T-helper 1 cell (primary cell): Measurements from ENCODE around the gene CHST8.
"Not testable (repeated sequence)": the region's sequence is repeated elsewhere in the genome, so short reads cannot be mapped to it uniquely, and the experiment has no call there.

ENCODE experiments used
- DNase-seq, 5 donors: peaks; one replicate each; pipeline ENCODE4 v3.0.0-alpha.2; 2012 to 2020

CHST8 gene

DNA sequence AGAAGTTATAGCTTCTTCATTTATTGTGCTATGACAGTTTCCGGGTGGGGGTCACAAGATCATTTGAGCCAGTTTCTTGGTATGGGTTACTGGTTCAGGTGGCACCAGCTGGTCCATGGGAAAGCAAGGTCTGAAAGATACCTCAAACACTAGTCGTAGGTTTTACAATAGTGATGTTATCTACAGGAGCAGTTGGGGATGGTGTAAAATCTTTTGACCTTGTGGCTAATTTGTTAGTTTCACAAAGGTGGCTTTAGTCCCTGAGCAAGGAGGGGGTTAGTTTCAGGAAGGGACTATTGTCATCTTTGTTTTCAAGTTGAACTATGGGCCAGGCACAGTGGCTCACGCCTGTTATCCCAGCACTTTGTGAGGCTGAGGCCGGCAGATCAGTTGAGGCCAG is 24.6 kb downstream of the CHST8 start:
- DNase-seq = no peak

DNA sequence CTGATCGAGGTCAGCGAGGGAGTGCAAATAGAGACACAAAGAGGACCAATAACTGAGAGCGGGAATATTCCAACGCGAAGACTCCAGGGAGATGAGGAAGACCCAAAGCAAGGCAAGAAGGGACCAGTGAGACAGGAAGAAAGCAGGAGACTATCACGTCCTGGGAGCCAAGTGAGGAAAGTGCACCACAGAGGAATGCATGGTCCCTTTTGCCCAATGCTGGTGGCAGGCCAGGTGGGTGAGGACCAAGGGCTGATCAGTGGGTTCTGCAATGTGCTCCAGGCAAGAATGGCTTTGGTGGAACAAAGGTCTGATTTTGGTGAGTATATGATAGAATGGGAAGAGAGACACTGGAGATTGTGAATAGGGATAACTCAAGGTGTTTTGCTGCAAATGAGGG is 25.4 kb downstream of the CHST8 start:
- no peak for DNase-seq

DNA sequence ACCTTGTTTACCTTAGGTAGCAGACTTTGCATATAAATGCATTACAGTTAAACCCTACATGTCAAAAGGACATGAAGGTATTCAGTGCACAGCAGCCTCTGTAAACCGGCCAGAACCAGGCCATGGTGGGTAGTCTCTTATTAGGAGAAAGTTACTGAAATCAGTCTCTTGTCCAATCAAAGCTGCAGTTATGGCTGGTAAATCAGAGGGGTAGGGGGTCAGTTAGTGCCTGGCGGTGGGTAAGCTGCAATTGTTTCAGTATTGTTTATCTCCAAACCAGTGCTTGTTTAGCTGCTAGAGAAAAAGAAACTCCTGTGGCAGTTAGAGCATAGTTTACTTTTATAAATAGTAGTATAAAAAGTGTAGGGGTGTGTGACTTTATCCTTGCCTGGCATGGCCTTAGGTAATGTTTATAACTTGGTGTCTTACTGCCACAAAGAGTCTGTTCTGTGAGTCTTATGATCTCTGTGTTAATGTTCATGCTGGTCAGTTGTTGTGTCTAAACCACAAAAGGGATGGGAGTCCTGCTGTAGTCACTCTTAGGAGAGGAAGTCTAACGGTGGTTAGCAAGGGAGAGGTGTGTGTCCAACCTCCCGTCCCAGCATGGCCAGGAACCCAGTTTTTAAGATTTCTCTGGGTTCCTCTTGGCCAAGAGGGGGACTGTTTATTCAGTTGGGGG is 28.0 kb downstream of the CHST8 start:
- no peak for DNase-seq

DNA sequence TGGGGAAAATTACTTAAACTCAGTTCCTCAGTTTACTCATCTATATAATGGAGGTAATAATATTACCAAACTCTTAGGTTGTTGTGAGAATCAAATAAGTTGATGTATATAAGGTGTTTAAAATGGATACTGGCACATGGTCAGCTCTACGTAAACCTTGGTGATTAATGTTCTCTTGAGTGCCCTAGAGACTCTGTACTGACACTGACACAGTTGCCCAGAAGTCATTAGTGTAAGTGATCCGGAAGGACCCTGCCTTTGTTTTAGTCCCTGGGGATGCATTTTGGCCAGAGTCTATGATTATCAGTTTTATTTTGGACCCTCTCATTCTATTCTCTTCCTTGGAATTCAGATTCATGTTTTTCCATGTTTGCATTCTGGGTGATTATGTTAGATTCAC is 31.9 kb downstream of the CHST8 start:
- no peak for DNase-seq

DNA sequence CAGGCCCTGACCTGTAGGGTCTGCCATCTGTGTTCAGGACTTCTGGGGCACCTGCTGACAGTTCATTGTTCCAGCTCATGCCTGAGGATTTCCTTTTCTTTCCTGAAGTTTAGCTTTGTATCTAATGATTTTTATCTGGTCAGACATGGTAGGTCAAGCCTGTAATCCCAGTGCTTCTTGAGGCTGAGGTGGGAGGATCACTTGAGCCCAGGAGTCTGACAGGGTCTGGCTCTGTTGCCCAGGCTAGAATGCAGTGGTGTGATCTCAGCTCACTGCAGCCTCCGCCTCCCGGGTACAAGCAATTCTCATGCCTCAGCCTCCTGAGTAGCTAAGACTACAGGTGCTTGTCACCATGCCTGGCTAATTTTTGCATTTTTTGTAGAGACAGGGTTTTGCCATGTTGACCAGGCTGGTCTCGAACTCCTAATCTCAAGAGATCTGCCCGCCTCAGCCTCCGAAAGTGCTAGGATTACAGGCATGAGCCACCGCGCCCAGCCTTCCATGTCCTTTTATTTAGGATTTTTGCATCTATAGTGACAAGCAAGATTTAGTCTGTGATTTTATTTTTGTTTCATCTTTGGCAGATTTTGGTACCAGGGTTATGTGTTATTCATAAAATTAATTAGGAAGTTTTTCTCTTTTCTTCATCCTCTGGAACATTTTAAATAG is 33.2 kb downstream of the CHST8 start:
- DNase-seq = no peak

DNA sequence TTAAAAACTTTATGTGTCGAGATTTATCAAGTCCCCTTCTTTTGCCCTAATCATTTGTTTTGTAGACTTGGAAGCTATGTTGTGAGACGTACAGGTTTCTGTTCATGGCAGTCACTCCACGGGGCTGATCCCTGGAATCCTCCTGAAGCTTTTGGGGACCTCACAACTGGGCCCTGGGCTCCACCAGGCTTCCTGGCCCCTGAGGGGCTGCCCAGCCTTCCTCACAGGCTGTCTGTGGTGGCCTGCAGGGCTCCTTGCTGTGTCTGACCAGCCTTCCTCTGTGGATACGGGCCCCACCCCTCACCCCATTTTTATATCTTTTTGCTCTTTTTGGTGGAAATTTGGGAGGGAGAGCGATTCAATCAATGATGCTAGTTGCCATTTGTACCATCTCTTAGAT is 38.1 kb downstream of the CHST8 start:
- DNase-seq = no peak

DNA sequence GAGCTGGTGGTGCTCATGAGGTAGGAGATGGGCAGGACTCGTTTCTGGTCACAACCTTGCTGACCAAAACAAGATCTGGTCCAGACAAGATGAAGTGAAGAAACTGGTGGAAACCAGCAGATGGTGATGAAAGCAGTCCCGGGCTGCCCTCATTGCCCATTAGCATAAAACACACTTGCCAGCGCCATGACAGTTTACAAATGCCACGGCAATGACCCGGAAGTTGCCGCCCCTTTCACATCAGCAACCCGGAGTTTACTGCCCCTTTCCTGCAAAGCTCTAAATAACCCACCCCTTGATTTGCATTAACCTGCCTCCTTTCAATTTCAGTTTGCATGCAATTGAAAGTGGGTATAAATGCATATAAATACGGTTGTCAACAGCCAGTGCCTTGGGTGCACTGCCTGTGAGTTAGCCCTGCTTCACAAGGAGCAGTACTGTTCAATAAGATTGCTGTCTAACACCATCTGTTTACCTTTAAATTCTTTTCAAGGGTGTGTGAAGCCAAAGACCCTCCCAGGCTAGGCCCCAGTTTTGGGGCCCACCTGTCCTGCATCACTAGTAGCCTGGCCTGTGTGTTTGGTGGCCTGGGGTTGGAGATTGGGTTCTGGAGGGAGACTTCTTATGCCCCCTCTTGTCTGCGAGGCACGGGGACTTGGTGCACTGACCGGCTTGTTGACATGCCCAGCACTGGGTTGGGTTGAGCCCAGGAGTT is 38.8 kb downstream of the CHST8 start:
- DNase-seq = no peak

DNA sequence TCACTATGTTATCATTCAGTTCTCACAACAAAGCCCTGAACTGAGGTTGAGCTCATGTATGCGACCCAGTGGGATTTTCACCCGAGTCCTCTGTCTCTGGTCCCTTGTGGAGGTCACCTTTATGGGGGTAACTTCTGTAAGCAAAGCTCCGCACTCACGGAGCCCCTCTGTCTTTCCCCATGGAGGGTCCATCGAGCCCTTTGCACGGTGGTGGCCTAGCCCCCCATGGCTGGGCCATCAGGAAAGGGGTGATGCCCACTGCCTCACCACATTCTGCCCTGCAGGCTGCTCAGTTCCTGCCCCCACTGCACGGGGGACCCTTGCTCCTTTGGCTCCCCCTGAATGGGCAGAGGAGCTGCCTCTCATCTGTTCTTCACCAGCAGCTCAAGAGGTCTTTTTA is 39.6 kb downstream of the CHST8 start:
- no peak for DNase-seq

DNA sequence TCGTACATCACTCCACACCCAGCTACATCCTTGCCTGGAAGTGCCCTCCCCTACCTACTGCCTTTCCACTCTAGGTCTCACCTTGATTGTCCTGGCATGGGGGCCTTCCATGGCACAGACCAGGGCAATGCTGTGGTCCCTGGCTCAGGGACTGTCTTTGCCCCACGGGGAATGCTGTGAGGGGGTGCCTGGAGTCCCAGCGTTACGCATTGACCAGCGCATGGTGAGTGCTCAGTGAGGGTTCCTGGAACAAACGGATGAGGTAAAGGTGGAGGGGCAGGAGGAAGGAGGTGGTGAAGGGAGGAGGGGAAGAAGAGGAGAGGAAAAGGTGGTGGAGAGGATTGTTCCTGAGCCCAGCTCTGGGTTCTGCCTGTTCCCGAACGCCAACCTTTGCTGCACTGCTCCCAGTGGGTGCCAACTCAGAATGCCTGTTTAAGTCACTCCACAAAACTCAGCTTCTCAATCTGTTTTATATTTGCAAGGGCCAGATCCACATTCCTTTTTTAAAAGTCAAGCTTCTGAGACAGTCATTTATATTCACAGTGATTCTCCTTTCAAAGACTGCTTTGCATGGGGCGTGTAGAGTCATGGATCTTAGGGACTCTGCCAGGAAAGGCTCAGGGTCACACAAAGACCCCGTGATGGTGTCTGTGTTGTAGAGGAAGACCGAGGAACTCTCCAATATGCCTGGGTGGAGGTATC is 40.8 kb downstream of the CHST8 start:
- no peak for DNase-seq

DNA sequence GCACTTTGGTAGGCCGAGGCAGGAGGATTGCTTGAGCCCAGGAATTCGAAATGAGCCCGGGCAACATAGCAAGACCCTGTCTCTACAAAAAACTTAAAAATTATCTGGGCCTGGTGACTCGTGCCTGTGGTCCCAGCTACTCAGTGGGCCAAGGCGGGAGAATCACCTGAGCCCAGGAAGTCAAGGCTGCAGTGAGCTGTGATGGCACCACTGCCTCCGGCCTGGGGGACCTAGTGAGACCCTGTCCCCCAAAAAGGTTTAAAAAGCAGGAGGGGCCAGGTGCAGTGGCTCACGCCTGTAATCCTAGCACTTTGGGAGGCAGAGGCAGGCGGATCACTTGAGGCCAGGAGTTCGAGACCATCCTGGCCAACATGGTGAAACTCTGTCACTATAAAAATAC is 41.6 kb downstream of the CHST8 start:
- not testable (repeated sequence) for DNase-seq

DNA sequence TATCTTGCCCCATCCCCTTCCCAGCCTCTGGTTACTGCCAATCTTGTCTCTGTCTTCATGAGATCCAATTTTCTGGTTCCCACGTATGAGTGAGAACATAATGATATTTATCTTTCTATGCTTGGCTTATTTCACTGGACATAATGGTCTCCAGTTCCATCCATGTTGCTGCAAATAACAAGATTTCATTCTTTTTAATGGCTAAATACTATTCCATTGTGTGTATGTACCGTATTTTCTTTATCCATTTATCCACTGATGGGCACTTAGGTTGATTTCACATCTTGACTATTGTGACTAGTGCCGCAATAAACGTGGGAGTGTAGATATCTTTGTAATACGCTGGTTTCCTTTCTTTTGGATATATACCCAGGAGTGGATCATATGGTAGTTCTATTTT is 43.0 kb downstream of the CHST8 start:
- no peak for DNase-seq

DNA sequence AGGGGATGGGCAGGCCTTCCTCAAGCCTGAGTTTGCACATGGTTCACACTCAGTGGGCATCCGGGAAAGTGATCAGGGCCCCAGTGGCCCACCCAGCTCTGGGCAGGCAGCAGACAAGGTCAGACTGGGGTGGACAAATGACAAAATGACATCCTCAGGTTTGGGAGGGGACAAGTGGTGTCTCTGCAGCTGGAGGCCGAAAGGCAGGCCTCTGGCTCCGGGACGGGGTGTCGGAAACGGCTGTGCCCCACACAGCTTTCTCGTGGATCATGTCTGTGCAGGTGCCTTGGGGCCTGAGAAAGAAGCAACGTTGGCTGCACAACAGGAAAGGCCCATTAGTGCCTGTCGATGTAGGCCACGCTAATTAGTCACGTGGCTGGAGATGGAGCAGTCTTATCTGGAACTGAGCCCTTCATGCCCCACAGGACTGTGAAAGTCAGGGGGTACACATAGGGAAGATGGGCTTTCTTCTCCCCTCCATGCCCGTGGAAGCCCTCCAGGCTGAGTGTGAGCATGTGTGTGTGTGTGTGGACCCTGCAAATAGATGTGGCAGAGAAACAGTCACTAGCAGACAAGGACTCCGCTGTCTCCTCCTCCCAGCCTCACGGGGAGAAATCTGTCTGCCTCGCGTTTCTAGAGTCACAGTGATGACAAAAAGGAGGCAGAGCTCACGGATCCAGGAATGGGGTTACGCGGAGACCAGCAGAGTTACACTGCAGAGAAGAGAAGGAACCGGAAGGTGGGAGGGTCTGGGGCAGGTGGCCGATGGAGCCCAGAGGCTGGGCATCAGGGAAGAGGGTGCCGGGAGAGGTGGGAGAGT is 44.2 kb downstream of the CHST8 start:
- DNase-seq = no peak

DNA sequence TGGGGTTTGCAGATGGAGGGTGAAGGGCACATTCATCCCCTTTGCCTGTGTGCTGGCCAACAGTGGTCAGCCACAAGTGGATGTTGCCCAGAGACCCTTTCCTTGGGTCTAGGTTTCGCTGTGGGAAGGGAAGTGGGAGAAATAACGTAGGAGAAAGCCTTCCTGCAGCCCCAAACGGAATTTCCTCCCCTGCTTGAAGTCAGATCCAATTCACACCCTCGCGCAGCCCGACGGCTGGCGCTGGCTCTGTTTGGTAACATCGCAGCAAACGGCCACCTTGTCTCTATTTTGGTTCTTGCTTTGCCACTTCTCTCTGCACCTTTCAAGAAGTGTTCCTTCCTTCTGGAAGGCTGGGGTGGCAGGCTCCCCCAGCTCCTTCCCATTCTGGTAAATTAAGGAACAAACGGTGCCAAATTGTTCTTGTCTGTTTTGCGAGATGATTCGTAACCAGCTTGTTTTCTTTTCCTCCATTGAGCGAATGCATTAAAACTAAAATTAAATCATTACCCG is 45.4 kb downstream of the CHST8 start:
- no peak for DNase-seq

DNA sequence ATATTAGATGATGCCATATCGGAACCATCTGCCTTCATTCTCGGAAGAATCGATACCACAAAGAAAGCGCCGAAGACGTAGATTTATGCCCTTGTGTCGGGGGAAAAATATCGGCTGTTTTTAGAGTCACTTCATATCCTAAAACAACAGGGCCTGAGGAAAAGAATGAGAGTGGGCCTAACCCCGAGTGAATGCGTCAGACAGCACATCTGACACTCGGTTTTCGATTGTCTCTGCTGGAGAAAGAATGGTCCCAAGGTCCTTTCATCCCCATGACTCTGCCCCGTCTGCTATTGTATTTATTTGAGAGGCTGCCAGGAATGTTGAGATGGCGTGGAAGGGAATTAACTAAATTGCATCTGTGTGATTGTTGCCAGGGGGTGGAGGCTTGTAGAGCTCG is 46.1 kb downstream of the CHST8 start:
- no peak for DNase-seq

DNA sequence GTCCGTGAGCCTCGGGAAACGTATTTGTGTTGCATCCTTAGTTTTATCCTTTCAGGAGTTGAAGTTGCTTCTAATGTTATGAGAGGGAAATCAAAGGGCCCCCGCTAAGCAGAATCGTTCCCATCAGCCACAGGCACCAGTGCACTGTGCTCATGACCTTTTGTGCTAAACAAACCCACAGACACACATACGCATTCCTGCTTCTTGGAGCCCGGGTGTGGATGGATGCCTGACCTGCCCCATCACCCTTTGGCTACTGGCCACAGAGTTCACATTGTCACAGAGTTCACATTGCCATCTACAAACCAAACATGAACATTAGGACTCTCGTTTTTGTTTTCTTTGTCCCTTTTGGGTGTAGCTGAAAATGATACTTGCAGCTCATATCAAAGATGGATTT is 47.2 kb downstream of the CHST8 start:
- no peak for DNase-seq

DNA sequence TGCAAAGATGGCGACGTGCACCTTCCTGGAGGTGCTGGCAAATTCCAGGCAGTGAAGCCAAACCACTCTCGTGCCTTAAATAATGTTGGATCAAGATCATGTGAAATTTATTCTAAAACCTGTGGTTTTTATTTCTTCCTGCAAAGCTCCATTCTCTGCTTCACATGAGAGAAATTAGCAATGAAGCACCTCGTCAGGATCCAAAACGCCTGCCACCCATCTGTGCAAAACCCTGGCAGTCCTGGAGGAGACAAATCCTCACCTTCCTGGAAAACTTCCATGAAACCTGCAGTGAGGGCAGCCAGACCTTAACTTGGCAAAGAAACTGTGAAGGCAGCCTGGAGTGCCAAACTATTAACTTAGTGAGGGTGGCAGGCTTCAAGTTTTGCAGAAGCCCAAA is 47.6 kb downstream of the CHST8 start:
- DNase-seq = no peak

DNA sequence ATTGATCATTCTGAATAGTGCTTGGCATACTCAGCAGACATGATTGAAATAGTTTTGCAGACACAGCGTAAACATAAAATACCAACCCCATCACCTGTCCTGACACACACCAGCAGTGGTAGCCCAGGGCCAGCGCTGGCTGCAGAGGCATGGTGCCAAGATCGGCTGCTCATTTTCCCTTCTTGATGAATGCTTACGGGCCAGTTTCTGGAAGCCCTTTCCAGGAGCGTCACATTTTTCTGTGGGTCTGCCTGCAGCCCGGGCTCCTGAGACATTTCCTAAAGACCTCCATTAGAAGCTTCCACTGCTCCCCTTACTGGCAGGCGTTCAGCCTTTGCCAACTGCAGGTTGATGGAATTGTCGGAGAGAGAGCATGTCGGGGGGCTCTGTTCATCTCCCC is 48.6 kb downstream of the CHST8 start:
- no peak for DNase-seq

DNA sequence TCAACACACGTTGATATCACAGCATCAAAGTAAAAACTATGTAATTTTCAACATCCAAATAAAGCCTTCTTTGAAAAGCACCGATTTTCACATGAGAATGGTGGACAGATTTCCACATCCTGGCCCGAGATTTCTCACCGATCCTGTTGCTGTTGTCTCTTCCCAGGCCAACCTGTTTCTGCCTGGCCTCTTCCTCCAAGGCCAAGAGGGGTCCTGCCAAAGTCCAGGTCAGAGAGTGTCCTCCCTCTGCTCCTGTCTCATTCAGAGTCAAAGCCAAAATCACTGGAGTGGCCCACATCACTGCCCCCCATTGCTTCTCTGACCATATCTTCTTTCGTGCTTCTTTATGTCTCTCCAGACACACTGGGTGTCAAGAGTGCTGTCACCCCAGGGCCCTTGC is 49.5 kb downstream of the CHST8 start:
- DNase-seq = no peak

DNA sequence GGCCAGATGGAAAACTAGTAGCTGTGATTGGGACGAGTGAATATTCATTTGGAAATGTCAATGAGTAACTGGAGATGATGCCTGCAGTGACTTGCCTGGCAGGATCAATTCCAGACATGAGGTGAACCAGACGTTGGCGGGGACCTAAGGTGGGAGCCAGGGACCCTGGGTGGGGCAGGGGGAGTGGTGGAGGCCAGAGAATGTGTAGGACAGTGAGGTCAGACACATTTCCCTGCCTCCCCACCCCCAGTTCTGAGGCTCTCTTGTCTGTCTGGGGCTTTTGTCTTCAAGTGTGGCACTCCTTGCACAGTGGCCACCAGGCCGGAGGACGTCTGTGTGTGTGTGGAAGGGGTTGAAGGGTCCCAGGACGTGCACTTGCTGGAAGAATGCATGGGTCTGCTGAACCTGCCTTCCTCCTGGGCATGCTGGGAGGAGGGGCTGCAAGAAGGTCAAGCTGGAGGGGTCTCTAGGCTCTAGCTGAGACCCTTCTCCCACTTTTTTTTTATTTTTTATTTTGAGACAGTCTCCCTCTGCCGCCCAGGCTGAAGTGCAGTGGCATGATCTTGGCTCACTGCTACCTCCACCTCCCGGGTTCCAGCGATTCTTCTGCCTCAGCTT is 51.6 kb downstream of the CHST8 start:
- no peak for DNase-seq

DNA sequence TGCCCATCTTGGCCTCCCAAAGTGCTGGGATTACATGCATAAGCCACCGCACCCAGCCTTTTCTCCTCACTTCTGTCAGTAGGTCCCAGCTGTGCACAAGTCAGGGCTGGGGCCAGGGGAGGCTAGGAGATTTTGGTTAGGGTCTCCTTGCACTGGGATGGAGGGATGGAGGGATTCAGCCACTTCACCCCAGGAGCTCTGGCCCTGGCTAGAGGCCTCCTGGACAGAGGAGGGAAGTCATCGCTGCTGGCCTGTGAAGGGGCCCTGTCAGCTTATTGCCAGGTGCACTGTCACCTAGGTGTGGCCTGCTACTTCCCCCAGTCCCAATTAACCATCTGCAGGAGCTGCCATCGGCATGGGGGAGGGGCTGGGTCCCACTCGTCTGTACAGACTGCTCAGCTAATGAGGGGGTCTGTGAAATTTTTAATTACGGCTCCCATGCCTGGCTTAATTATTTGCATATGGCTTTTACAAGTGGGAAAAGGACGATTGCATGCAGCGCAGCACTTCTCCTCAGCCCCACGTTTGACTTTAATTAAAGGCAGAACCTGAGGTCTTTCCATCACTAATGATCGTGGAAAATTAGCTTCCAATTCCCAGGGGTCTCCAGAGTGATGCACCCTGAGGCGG is 52.4 kb downstream of the CHST8 start:
- DNase-seq = no peak

DNA sequence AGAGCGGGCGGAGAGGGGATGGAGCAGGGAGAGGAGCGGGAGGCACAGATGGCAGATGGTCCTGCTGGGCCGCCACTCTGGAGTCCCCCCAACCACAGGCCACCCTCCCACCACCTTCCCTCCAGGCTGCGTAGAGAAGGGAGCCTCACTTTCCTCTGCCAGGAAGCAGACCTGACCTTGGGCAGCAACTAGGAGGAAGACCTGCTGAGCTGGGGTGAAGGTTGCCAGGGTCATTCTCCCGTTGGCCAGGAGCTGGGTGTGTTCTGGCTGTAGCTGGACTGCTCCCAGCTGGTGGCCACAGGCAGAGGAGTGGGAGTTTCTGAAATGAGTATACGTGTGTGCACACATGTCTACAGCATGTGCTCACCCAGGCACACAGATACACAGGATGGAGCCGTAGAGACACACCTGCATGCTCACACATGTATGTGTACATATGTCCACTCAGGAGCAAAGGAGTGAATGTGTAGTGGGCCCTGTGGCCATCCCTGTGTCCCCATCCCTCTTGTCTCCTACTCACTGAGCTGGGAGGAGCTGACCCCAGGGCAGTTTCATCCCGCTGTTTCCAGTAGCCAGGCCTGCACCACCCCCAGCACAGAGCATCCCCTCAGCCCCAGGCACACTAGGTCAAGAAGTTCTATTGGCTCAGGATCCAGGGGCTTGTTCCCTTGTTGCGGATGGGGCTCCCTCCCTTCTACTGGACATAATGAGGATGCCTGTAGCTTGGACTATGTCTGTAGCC is 53.0 kb downstream of the CHST8 start:
- no peak for DNase-seq
